A673 (cell line): ENCODE measurements around the gene DDI2. TPM values are rescaled to one million over a fixed set of nuclear protein-coding genes. Genes with fewer than 3 reads are reported as not detected.

Experiments used
- BruUV-seq: library from RNA; stranded (reverse); fragments of 400-500 nt; replicated peaks from 2 replicates; lab custom pipeline; 2021; lab: Mats Ljungman, UMichigan
- CTCF ChIA-PET: fragments of 300-600 bp; sonication (Branson Sonifier 250); formaldehyde crosslinking; loops from one replicate; lab custom pipeline; 2022; ENCODE audit warnings: antibody characterized with exemption; lab: Charles Lee
- POLR2A ChIA-PET: fragments of 300-600 bp; sonication (Branson Sonifier 250); formaldehyde crosslinking; loops from one replicate; lab custom pipeline; 2022; ENCODE audit warnings: antibody characterized with exemption; ENCODE audit not compliant: low non-redundant PET; lab: Charles Lee
- DNase-seq: peaks from one replicate; pipeline ENCODE4 v3.0.0-alpha.2; 2015; ENCODE audit warnings: low spot score
- H3K27ac ChIP-seq: fragments of 200-600 bp; sonication (generic); 2 replicates; pipeline ENCODE4 v1.5.1; 2016; ENCODE audit warnings: mixed run types, low read depth, mild to moderate bottlenecking, mixed read lengths, antibody characterized with exemption, low read length; ENCODE audit not compliant: poor library complexity, severe bottlenecking
- H3K27me3 ChIP-seq: fragments of 200-600 bp; sonication (generic); replicated peaks from 2 replicates; pipeline ENCODE4 v1.6.1; 2017; ENCODE audit warnings: mixed run types, low read depth, mild to moderate bottlenecking, mixed read lengths, antibody characterized with exemption, low read length; ENCODE audit not compliant: insufficient read depth, poor library complexity
- H3K36me3 ChIP-seq: fragments of 200-600 bp; sonication (generic); 2 replicates; pipeline ENCODE4 v1.6.1; 2016; ENCODE audit warnings: mixed run types, mild to moderate bottlenecking, mixed read lengths, antibody characterized with exemption, low read length; ENCODE audit not compliant: insufficient read depth, poor library complexity, severe bottlenecking
- H3K4me1 ChIP-seq: fragments of 200-600 bp; sonication (generic); 2 replicates; pipeline ENCODE4 v1.6.1; 2017; ENCODE audit warnings: mixed run types, mild to moderate bottlenecking, mixed read lengths, antibody characterized with exemption, low read length; ENCODE audit not compliant: insufficient read depth, poor library complexity, severe bottlenecking
- H3K4me3 ChIP-seq: fragments of 200-600 bp; sonication (generic); 2 replicates; pipeline ENCODE4 v1.5.1; 2016; ENCODE audit warnings: low read depth, mixed run types, mild to moderate bottlenecking, mixed read lengths, low read length; ENCODE audit not compliant: poor library complexity, severe bottlenecking
- H3K9me3 ChIP-seq: fragments of 200-600 bp; sonication (generic); 2 replicates; pipeline ENCODE4 v1.6.1; 2016; ENCODE audit warnings: mixed run types, low read depth, mild to moderate bottlenecking, mixed read lengths, antibody characterized with exemption, low read length; ENCODE audit not compliant: poor library complexity, severe bottlenecking
- CTCF ChIP-seq: fragments of 300-800, 200-600 bp; sonication (generic); conservative IDR thresholded peaks from 2 replicates; pipeline ENCODE4 v1.5.1; 2017; ENCODE audit warnings: low read depth, mild to moderate bottlenecking, antibody characterized with exemption, low read length, moderate library complexity, mixed read lengths
- EZH2 ChIP-seq: fragments of 200-600 bp; sonication (generic); IDR thresholded peaks from 2 replicates; pipeline ENCODE4 v1.6.1; 2017; ENCODE audit warnings: borderline replicate concordance, low read depth, mild to moderate bottlenecking, mixed read lengths, antibody characterized with exemption, low read length; ENCODE audit not compliant: poor library complexity, severe bottlenecking
- intact Hi-C: fragments of 100-400 bp; cut with micrococcal nuclease; formaldehyde crosslinking; loops from one replicate; pipeline ENCODE4 v1.10.0; 2022; ENCODE audit not compliant: unreplicated experiment
- total RNA-seq: library from RNA; stranded (reverse); gene quantifications from 2 replicates; pipeline ENCODE4 v1.2.3, GENCODE V29; 2021

DDI2 gene
- total RNA-seq, 1 experiment from 2014 or later, result 41.3 TPM

- POLR2A ChIA-PET, result no interaction called here
- no peaks in the 10 kb centered on the region for H3K27me3 ChIP-seq
- BruUV-seq, result no TSS peak
- no peak overlapping the region for H3K4me3 ChIP-seq
- no peak for DNase-seq
- H3K4me1 ChIP-seq, result peaks cover 10% of the 10 kb centered on the region
- intact Hi-C loops, result no loop called here
- H3K9me3 ChIP-seq, result no peaks in the 10 kb centered on the region
- H3K36me3 ChIP-seq, result no peaks in the 10 kb centered on the region
- H3K27ac ChIP-seq, result no peak overlapping the region
- CTCF ChIA-PET, result no interaction called here
- no peak for TF ChIP-seq CTCF
- no peak for TF ChIP-seq EZH2
Observed at GRCh38 chr1:15707239-15707925, 90.1 kb downstream of the DDI2 start.

- Histone ChIP-seq H3K9me3 (no peaks in the 10 kb centered on the region), H3K36me3 (no peaks in the 10 kb centered on the region), H3K27me3 (no peaks in the 10 kb centered on the region), H3K4me3 (no peak overlapping the region), H3K27ac (no peak overlapping the region), H3K4me1 (peaks cover 2% of the 10 kb centered on the region)
- no peak for DNase-seq
- POLR2A ChIA-PET, result no interaction called here
- no peak for TF ChIP-seq EZH2
- TF ChIP-seq CTCF, result no peak
- intact Hi-C loops, result no loop called here
- CTCF ChIA-PET, result no interaction called here
- no TSS peak for BruUV-seq
Observed at GRCh38 chr1:15708486-15709137, 91.4 kb downstream of the DDI2 start.

GRCh38 chr1:15709226-15709625 lies 92.0 kb downstream of the DDI2 start:
- Histone ChIP-seq H3K4me3 (no peak overlapping the region), H3K36me3 (no peaks in the 10 kb centered on the region), H3K9me3 (no peaks in the 10 kb centered on the region), H3K27me3 (no peaks in the 10 kb centered on the region), H3K27ac (no peak overlapping the region), H3K4me1 (no peaks in the 10 kb centered on the region)
- POLR2A ChIA-PET, result no interaction called here
- no peak for DNase-seq
- TF ChIP-seq EZH2 (no peak), CTCF (no peak)
- CTCF ChIA-PET, result no interaction called here
- no TSS peak for BruUV-seq
- intact Hi-C loops, result no loop called here
